ENCODE data around the gene TMC1. TPM values are rescaled to one million over a fixed set of nuclear protein-coding genes. Genes with fewer than 3 reads are reported as not detected.

TMC1 gene
- total and polyA plus RNA-seq, 9 donors, result 0.12 to 1.4 (median 0.48) TPM

DNA sequence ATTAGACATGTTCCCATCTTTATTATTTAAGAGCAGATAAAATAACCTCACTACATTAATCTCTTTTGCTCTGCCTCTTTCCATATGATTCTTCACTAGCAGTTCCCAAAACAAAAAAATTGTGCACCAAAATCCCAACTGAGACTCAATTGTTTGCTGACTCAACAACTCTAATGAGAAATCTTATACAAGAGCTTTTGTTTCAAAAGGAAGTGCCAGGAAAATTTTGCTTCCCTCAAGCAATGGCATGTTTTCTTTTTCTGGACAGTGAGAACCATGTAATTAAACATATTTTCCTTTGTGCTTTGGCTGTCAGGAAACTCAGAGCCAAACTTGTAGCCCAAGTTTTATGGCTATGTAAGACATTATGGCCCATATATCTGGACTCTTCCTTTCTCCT lies 62.0 kb downstream of the TMC1 start:
- no peak overlapping the region for H3K27ac ChIP-seq
- intact Hi-C loops (cut with DNase I), result no loop called here
- no peak overlapping the region for H3K4me3 ChIP-seq

DNA sequence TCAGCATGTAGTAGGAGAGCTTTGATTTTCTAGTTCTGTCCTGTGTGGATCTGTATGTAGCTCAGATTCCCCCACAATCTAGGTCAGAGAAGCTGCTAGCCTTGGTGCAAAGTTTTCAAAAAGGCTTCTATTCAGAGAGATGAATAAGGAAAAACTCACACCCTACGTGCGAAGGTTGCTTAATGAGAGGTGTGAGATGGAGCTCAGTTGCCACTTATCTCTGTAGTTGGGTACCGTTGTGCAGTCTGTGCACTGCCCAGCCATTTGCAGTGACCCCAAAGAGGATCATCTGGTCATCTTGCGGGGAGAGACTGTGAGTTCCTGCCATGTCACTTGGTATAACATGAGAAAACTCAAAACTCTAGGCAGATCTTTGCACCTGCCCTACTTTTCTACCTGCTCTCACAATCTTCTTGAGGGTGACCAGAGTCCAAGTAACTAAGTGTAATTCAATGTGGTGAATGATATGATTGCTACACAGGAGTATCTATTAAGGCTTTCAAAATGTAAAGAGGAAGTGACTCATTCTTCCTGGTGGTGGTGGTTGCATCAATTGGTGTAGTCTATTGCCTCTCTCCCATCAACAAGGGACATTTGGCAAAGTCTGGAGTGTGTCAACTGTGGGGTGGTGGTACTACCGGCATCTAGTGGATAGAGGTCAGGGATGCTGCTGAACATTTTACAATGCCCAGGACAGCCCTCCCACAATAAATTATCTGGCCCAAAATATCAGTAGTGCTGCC lies 65.2 kb downstream of the TMC1 start:
- Histone ChIP-seq H3K4me3 (no peak overlapping the region), H3K36me3 (no peaks in the 10 kb centered on the region), H3K4me1 (ENCODE audit: insufficient read depth) (no peaks in the 10 kb centered on the region), H3K9me3 (no peaks in the 10 kb centered on the region), H3K27me3 (no peaks in the 10 kb centered on the region), H3K27ac (no peak overlapping the region)
- DNase-seq, result peak in 1 of 5 donors; percentile 33
- TF ChIP-seq, protein P1, sequence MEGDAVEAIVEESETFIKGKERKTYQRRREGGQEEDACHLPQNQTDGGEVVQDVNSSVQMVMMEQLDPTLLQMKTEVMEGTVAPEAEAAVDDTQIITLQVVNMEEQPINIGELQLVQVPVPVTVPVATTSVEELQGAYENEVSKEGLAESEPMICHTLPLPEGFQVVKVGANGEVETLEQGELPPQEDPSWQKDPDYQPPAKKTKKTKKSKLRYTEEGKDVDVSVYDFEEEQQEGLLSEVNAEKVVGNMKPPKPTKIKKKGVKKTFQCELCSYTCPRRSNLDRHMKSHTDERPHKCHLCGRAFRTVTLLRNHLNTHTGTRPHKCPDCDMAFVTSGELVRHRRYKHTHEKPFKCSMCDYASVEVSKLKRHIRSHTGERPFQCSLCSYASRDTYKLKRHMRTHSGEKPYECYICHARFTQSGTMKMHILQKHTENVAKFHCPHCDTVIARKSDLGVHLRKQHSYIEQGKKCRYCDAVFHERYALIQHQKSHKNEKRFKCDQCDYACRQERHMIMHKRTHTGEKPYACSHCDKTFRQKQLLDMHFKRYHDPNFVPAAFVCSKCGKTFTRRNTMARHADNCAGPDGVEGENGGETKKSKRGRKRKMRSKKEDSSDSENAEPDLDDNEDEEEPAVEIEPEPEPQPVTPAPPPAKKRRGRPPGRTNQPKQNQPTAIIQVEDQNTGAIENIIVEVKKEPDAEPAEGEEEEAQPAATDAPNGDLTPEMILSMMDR (IDR thresholded peaks at IDR 0.05), result no peak
- TF ChIP-seq EP300 (IDR thresholded peaks at IDR 0.05), result no peak
- no peak for TF ChIP-seq POLR2A (IDR thresholded peaks at IDR 0.05)
- intact Hi-C loops (cut with DNase I), result no loop called here
- WGBS, 3 donors, result 81 to 90% (median 81%) methylated on average over 5 of the region's 5 CpGs

More for the DNA sequence above, 62.0 kb downstream of the TMC1 start:
- TF ChIP-seq, protein P1 (IDR thresholded peaks at IDR 0.05), result no peak
- no peak for TF ChIP-seq POLR2A (IDR thresholded peaks at IDR 0.05)
- no peak for TF ChIP-seq EP300 (IDR thresholded peaks at IDR 0.05)
- peaks cover 2% of the 10 kb centered on the region for H3K4me1 ChIP-seq (ENCODE audit: insufficient read depth)
- no peak for DNase-seq
- no peaks in the 10 kb centered on the region for H3K36me3 ChIP-seq
- H3K27me3 ChIP-seq, result no peaks in the 10 kb centered on the region
- H3K9me3 ChIP-seq, result no peaks in the 10 kb centered on the region

GRCh38 chr9:72588336-72588735 lies 66.9 kb downstream of the TMC1 start:
- no peak for DNase-seq
- Histone ChIP-seq H3K27ac (no peak overlapping the region), H3K36me3 (no peaks in the 10 kb centered on the region), H3K4me1 (ENCODE audit: insufficient read depth) (no peaks in the 10 kb centered on the region), H3K4me3 (no peak overlapping the region), H3K9me3 (no peaks in the 10 kb centered on the region), H3K27me3 (no peaks in the 10 kb centered on the region)
- intact Hi-C loops (cut with DNase I), result no loop called here
- TF ChIP-seq POLR2A (IDR thresholded peaks at IDR 0.05) (no peak), EP300 (IDR thresholded peaks at IDR 0.05) (no peak)
- TF ChIP-seq, protein P1 (IDR thresholded peaks at IDR 0.05), result no peak

DNA sequence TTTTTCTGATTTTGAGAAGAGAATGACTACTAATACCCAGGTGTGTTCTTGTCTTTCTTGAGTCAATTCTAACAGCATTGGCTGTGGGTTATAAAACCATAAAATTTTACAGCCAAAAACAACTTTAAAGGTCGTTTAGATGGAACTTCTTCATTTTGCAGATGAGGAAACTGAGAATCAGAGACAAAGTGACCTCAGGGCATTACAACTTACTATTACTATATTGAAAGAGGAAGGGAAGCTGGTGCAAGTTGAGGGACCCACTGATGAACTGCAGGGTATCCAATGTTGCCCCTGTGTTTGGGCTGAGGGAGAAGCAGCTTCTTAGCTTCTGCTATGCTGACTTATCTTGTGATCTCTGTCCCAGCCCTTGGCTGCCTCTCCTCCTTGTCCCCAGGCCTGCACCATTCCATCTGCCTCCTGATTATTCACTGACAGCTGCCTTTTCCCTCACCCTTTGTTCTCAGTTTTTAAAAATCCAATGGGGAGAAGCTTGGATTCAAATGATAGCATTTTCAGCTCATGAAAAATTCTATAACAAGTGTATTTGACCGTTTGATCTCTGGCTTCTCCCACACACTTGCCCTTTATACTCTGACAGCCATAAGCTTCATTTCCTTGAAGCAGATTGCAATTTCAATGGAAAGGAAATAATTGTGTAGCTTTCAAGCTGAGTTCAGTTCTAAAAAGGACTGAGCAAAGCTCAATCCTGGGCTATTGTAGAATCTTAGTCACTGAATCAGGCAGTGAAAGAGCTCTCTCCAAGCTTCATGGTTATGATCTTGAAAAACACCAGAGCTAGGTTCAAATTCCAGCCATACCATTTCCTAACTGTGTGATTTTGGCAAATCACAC lies 68.5 kb downstream of the TMC1 start:
- no peaks in the 10 kb centered on the region for H3K9me3 ChIP-seq
- H3K27ac ChIP-seq, result no peak overlapping the region
- 25 to 40% (median 36%) methylated on average over 2 of the region's 2 CpGs for WGBS, 3 donors
- H3K4me3 ChIP-seq, result no peak overlapping the region
- intact Hi-C loops (cut with DNase I), result loop anchor here (5.0 kb wide), 4 partner anchors 223 to 308 kb away; partner anchors contain the start of gene ZFAND5 (in 1 of the 4)
- TF ChIP-seq, protein P1 (IDR thresholded peaks at IDR 0.05), result no peak
- TF ChIP-seq EP300 (IDR thresholded peaks at IDR 0.05) (no peak), POLR2A (IDR thresholded peaks at IDR 0.05) (no peak)
- H3K36me3 ChIP-seq, result no peaks in the 10 kb centered on the region
- H3K4me1 ChIP-seq (ENCODE audit: insufficient read depth), result no peaks in the 10 kb centered on the region
- no peak for DNase-seq
- no peaks in the 10 kb centered on the region for H3K27me3 ChIP-seq

Data from ovary (tissue), 9 donors.